Measurements from ENCODE around the gene TSPAN16.

DNA sequence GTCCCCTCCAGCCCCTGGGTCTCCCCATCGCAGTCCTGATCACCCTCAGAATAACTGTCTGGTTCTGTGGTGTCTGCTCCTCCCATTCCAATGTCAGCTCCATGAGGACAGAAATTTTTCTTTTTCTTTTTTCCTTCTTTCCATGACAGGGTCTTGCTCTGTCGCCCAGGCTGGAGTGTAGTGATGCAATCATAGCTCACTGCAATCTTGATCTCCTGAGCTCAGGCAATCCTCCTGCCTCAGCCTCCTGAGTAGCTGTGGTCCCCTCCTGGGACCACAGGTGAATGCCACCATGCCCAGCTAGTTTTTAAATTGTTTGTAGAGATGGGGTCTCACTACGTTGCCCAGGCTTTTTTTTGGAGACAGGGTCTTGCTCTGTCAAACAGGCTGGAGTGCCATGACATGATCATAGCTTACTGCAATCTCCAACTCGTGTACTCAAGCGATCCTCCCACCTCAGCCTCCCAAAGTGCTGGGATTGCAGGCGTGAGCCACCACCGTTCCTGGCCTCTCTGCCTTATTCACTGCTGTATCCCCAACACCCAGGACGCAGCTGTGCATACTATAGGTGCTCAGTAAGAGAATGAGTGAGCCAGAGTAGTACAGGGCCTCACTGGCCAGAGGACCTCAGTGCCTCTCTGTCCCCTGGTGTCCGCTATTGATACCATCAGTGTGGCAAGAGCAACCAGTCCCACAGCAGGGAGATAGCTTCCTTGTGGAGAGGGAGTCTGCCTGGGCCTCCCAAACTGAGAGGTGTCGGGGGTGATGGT lies 28.5 kb upstream of the TSPAN16 start:
- TF ChIP-seq CTCF (conservative IDR thresholded peaks at IDR 0.05; ENCODE audit: low read length) (no peak), EZH2phosphoT487 (IDR thresholded peaks at IDR 0.05; ENCODE audit: borderline replicate concordance) (no peak)

Measured in Loucy (cell line).